ENCODE measurements around the gene TPR.
"Not testable (repeated sequence)": the region's sequence is repeated elsewhere in the genome, so short reads cannot be mapped to it uniquely, and the experiment has no call there.

TPR gene

GRCh38 chr1:186375152-186375928, at the start of gene TPR, which contains the start of gene ODR4:
Gene TPR (minus strand): TSS chr1:186375253. CDS start chr1:186375028, 225 bp downstream.
Gene ODR4 (plus strand): TSS chr1:186375838. CDS start chr1:186379786, 3,948 bp downstream.
- no peaks in the 10 kb centered on the region for H3K36me3 ChIP-seq (ENCODE audit: control insufficient read depth in 2 of 2, insufficient read depth in 2 of 2, low read length in 2 of 2)
- H3K9ac ChIP-seq (ENCODE audit: low read length in 2 of 2), result peak within 1 kb of the TSS; percentile 96 to 97
- H3K4me3 ChIP-seq (ENCODE audit: low read length in 2 of 2), result peak within 1 kb of the TSS; percentile 90 to 95
- H3K27ac ChIP-seq (ENCODE audit: low read length), result peak within 1 kb of the TSS; percentile 95
- peaks cover 13% of the 10 kb centered on the region for H3K4me1 ChIP-seq (ENCODE audit: control insufficient read depth, insufficient read depth, low read length)
- no peaks in the 10 kb centered on the region for H3K27me3 ChIP-seq (ENCODE audit: control insufficient read depth in 1 of 2, insufficient read depth in 2 of 2, low read length in 2 of 2)
- H3K9me3 ChIP-seq (ENCODE audit: control insufficient read depth in 2 of 2, low read length in 2 of 2), result no peaks in the 10 kb centered on the region

- Histone ChIP-seq H3K4me3 (ENCODE audit: low read length in 2 of 2) (no peak overlapping the region), H3K27me3 (ENCODE audit: control insufficient read depth in 1 of 2, insufficient read depth in 2 of 2, low read length in 2 of 2) (no peaks in the 10 kb centered on the region), H3K36me3 (ENCODE audit: control insufficient read depth in 2 of 2, insufficient read depth in 2 of 2, low read length in 2 of 2) (peaks cover 0 to 3% of the 10 kb centered on the region in 2 donors), H3K4me1 (ENCODE audit: control insufficient read depth, insufficient read depth, low read length) (no peaks in the 10 kb centered on the region), H3K27ac (ENCODE audit: low read length) (no peak overlapping the region), H3K9ac (ENCODE audit: low read length in 2 of 2) (no peak overlapping the region), H3K9me3 (ENCODE audit: control insufficient read depth in 2 of 2, low read length in 2 of 2) (no peaks in the 10 kb centered on the region)
Observed at GRCh38 chr1:186424539-186424938, 49.5 kb upstream of the TPR start.

GRCh38 chr1:186421446-186421845, 46.4 kb upstream of the TPR start:
- no peaks in the 10 kb centered on the region for H3K27me3 ChIP-seq (ENCODE audit: control insufficient read depth in 1 of 2, insufficient read depth in 2 of 2, low read length in 2 of 2)
- H3K9ac ChIP-seq (ENCODE audit: low read length in 2 of 2), result no peak overlapping the region
- H3K4me3 ChIP-seq (ENCODE audit: low read length in 2 of 2), result no peak overlapping the region
- H3K4me1 ChIP-seq (ENCODE audit: control insufficient read depth, insufficient read depth, low read length), result no peaks in the 10 kb centered on the region
- no peak overlapping the region for H3K27ac ChIP-seq (ENCODE audit: low read length)
- H3K36me3 ChIP-seq (ENCODE audit: control insufficient read depth in 2 of 2, insufficient read depth in 2 of 2, low read length in 2 of 2), result peaks cover 3% of the 10 kb centered on the region in 2 donors
- H3K9me3 ChIP-seq (ENCODE audit: control insufficient read depth in 2 of 2, low read length in 2 of 2), result no peaks in the 10 kb centered on the region

GRCh38 chr1:186420923-186421322, 45.9 kb upstream of the TPR start:
- no peak overlapping the region for H3K27ac ChIP-seq (ENCODE audit: low read length)
- H3K9me3 ChIP-seq (ENCODE audit: control insufficient read depth in 2 of 2, low read length in 2 of 2), result no peaks in the 10 kb centered on the region
- no peak overlapping the region for H3K4me3 ChIP-seq (ENCODE audit: low read length in 2 of 2)
- no peaks in the 10 kb centered on the region for H3K4me1 ChIP-seq (ENCODE audit: control insufficient read depth, insufficient read depth, low read length)
- H3K27me3 ChIP-seq (ENCODE audit: control insufficient read depth in 1 of 2, insufficient read depth in 2 of 2, low read length in 2 of 2), result no peaks in the 10 kb centered on the region
- peaks cover 3% of the 10 kb centered on the region in 2 donors for H3K36me3 ChIP-seq (ENCODE audit: control insufficient read depth in 2 of 2, insufficient read depth in 2 of 2, low read length in 2 of 2)
- no peak overlapping the region for H3K9ac ChIP-seq (ENCODE audit: low read length in 2 of 2)

- Histone ChIP-seq H3K27me3 (ENCODE audit: control insufficient read depth in 1 of 2, insufficient read depth in 2 of 2, low read length in 2 of 2) (no peaks in the 10 kb centered on the region), H3K4me1 (ENCODE audit: control insufficient read depth, insufficient read depth, low read length) (no peaks in the 10 kb centered on the region), H3K4me3 (ENCODE audit: low read length in 2 of 2) (no peak overlapping the region), H3K27ac (ENCODE audit: low read length) (no peak overlapping the region), H3K36me3 (ENCODE audit: control insufficient read depth in 2 of 2, insufficient read depth in 2 of 2, low read length in 2 of 2) (peaks cover 3% of the 10 kb centered on the region in 2 donors), H3K9ac (ENCODE audit: low read length in 2 of 2) (no peak overlapping the region), H3K9me3 (ENCODE audit: control insufficient read depth in 2 of 2, low read length in 2 of 2) (no peaks in the 10 kb centered on the region)
Observed at GRCh38 chr1:186420311-186420710, 45.3 kb upstream of the TPR start.

- no peak overlapping the region for H3K9ac ChIP-seq (ENCODE audit: low read length in 2 of 2)
- H3K27ac ChIP-seq (ENCODE audit: low read length), result no peak overlapping the region
- no peaks in the 10 kb centered on the region for H3K4me1 ChIP-seq (ENCODE audit: control insufficient read depth, insufficient read depth, low read length)
- no peaks in the 10 kb centered on the region for H3K9me3 ChIP-seq (ENCODE audit: control insufficient read depth in 2 of 2, low read length in 2 of 2)
- H3K4me3 ChIP-seq (ENCODE audit: low read length in 2 of 2), result no peak overlapping the region
- peaks cover 3% of the 10 kb centered on the region in 2 donors for H3K36me3 ChIP-seq (ENCODE audit: control insufficient read depth in 2 of 2, insufficient read depth in 2 of 2, low read length in 2 of 2)
- H3K27me3 ChIP-seq (ENCODE audit: control insufficient read depth in 1 of 2, insufficient read depth in 2 of 2, low read length in 2 of 2), result no peaks in the 10 kb centered on the region
Observed at GRCh38 chr1:186418503-186418902, 43.5 kb upstream of the TPR start.

- Histone ChIP-seq H3K27ac (ENCODE audit: low read length) (no peak overlapping the region), H3K27me3 (ENCODE audit: control insufficient read depth in 1 of 2, insufficient read depth in 2 of 2, low read length in 2 of 2) (no peaks in the 10 kb centered on the region)
Observed at GRCh38 chr1:186413319-186413718, 38.3 kb upstream of the TPR start.

GRCh38 chr1:186409091-186409490, 34.0 kb upstream of the TPR start:
- Histone ChIP-seq H3K36me3 (ENCODE audit: control insufficient read depth in 2 of 2, insufficient read depth in 2 of 2, low read length in 2 of 2) (peaks cover 13 to 22% of the 10 kb centered on the region in 2 donors), H3K27ac (ENCODE audit: low read length) (no peak overlapping the region)

More at GRCh38 chr1:186413319-186413718, 38.3 kb upstream of the TPR start:
- Histone ChIP-seq H3K36me3 (ENCODE audit: control insufficient read depth in 2 of 2, insufficient read depth in 2 of 2, low read length in 2 of 2) (peaks cover 5 to 6% of the 10 kb centered on the region in 2 donors), H3K9ac (ENCODE audit: low read length in 2 of 2) (no peak overlapping the region), H3K4me3 (ENCODE audit: low read length in 2 of 2) (no peak overlapping the region), H3K9me3 (ENCODE audit: control insufficient read depth in 2 of 2, low read length in 2 of 2) (no peaks in the 10 kb centered on the region), H3K4me1 (ENCODE audit: control insufficient read depth, insufficient read depth, low read length) (no peaks in the 10 kb centered on the region)

GRCh38 chr1:186404454-186405051, 29.5 kb upstream of the TPR start:
- Histone ChIP-seq H3K4me1 (ENCODE audit: control insufficient read depth, insufficient read depth, low read length) (no peaks in the 10 kb centered on the region), H3K36me3 (ENCODE audit: control insufficient read depth in 2 of 2, insufficient read depth in 2 of 2, low read length in 2 of 2) (peaks cover 10 to 21% of the 10 kb centered on the region in 2 donors), H3K27ac (ENCODE audit: low read length) (no peak overlapping the region), H3K4me3 (ENCODE audit: low read length in 2 of 2) (no peak overlapping the region), H3K9ac (ENCODE audit: low read length in 2 of 2) (no peak overlapping the region), H3K27me3 (ENCODE audit: control insufficient read depth in 1 of 2, insufficient read depth in 2 of 2, low read length in 2 of 2) (no peaks in the 10 kb centered on the region), H3K9me3 (ENCODE audit: control insufficient read depth in 2 of 2, low read length in 2 of 2) (no peaks in the 10 kb centered on the region)

More at GRCh38 chr1:186409091-186409490, 34.0 kb upstream of the TPR start:
- no peak overlapping the region for H3K9ac ChIP-seq (ENCODE audit: low read length in 2 of 2)
- no peaks in the 10 kb centered on the region for H3K9me3 ChIP-seq (ENCODE audit: control insufficient read depth in 2 of 2, low read length in 2 of 2)
- H3K27me3 ChIP-seq (ENCODE audit: control insufficient read depth in 1 of 2, insufficient read depth in 2 of 2, low read length in 2 of 2), result no peaks in the 10 kb centered on the region
- no peak overlapping the region for H3K4me3 ChIP-seq (ENCODE audit: low read length in 2 of 2)
- no peaks in the 10 kb centered on the region for H3K4me1 ChIP-seq (ENCODE audit: control insufficient read depth, insufficient read depth, low read length)

GRCh38 chr1:186403632-186404031, 28.6 kb upstream of the TPR start:
- peaks cover 8 to 24% of the 10 kb centered on the region in 2 donors for H3K36me3 ChIP-seq (ENCODE audit: control insufficient read depth in 2 of 2, insufficient read depth in 2 of 2, low read length in 2 of 2)

GRCh38 chr1:186401446-186401845, 26.4 kb upstream of the TPR start:
- H3K36me3 ChIP-seq (ENCODE audit: control insufficient read depth in 2 of 2, insufficient read depth in 2 of 2, low read length in 2 of 2), result peaks cover 5 to 16% of the 10 kb centered on the region in 2 donors
- not testable (repeated sequence) for H3K27ac ChIP-seq (ENCODE audit: low read length); H3K9ac ChIP-seq (ENCODE audit: low read length in 2 of 2)

More at GRCh38 chr1:186403632-186404031, 28.6 kb upstream of the TPR start:
- H3K9ac ChIP-seq (ENCODE audit: low read length in 2 of 2), result no peak overlapping the region
- H3K27ac ChIP-seq (ENCODE audit: low read length), result no peak overlapping the region
- no peaks in the 10 kb centered on the region for H3K27me3 ChIP-seq (ENCODE audit: control insufficient read depth in 1 of 2, insufficient read depth in 2 of 2, low read length in 2 of 2)
- no peak overlapping the region for H3K4me3 ChIP-seq (ENCODE audit: low read length in 2 of 2)
- no peaks in the 10 kb centered on the region for H3K4me1 ChIP-seq (ENCODE audit: control insufficient read depth, insufficient read depth, low read length)
- H3K9me3 ChIP-seq (ENCODE audit: control insufficient read depth in 2 of 2, low read length in 2 of 2), result no peaks in the 10 kb centered on the region

More at GRCh38 chr1:186401446-186401845, 26.4 kb upstream of the TPR start:
- not testable (repeated sequence) for H3K4me3 ChIP-seq (ENCODE audit: low read length in 2 of 2); H3K4me1 ChIP-seq (ENCODE audit: control insufficient read depth, insufficient read depth, low read length); H3K27me3 ChIP-seq (ENCODE audit: control insufficient read depth in 1 of 2, insufficient read depth in 2 of 2, low read length in 2 of 2); H3K9me3 ChIP-seq (ENCODE audit: control insufficient read depth in 2 of 2, low read length in 2 of 2)
